SW 1271 (cell line): Measurements from ENCODE around the gene MPC2.
"Not testable (repeated sequence)": the region's sequence is repeated elsewhere in the genome, so short reads cannot be mapped to it uniquely, and the experiment has no call there.

ENCODE experiments used
- DNase-seq, 2 experiments: peaks; one replicate each; lab custom pipeline; 2025; lab: John Stamatoyannopoulos, UW

Gene MPC2

GRCh38 chr1:167904652-167905130, 32.2 kb downstream of the MPC2 start:
- DNase-seq, result no peak

- no peak for DNase-seq
These were observed 36.0 kb downstream of the MPC2 start for GRCh38 chr1:167900907-167901306.

GRCh38 chr1:167899253-167899681, 37.6 kb downstream of the MPC2 start:
- DNase-seq, result no peak

GRCh38 chr1:167898578-167899222, 38.2 kb downstream of the MPC2 start:
- DNase-seq, result no peak

GRCh38 chr1:167893798-167894197, 43.1 kb downstream of the MPC2 start:
- DNase-seq, result no peak

- no peak for DNase-seq
These were observed 46.5 kb downstream of the MPC2 start for GRCh38 chr1:167890400-167890799.

GRCh38 chr1:167887187-167887586, 49.7 kb downstream of the MPC2 start:
- DNase-seq, result not testable (repeated sequence)

- no peak for DNase-seq
These were observed 54.5 kb downstream of the MPC2 start for GRCh38 chr1:167882376-167882775.

GRCh38 chr1:167881786-167882185, 55.1 kb downstream of the MPC2 start:
- DNase-seq, result no peak

GRCh38 chr1:167881069-167881468, 55.8 kb downstream of the MPC2 start:
- no peak for DNase-seq

GRCh38 chr1:167880580-167881021, 56.3 kb downstream of the MPC2 start:
- DNase-seq, result no peak

- DNase-seq, result no peak
These were observed 57.4 kb downstream of the MPC2 start for GRCh38 chr1:167879508-167879907.

- no peak for DNase-seq
These were observed 58.3 kb downstream of the MPC2 start for GRCh38 chr1:167878372-167879160.

GRCh38 chr1:167876597-167877175, 60.2 kb downstream of the MPC2 start:
- DNase-seq, result no peak

- no peak for DNase-seq
These were observed 65.5 kb downstream of the MPC2 start for GRCh38 chr1:167871331-167871730.

GRCh38 chr1:167869157-167870001, 67.5 kb downstream of the MPC2 start:
- DNase-seq, result not testable (repeated sequence)

GRCh38 chr1:167866739-167867414, 70.0 kb downstream of the MPC2 start:
- DNase-seq, result not testable (repeated sequence)
